K562 (cell line): Measurements from ENCODE around the gene LRIT3.
"Not testable (repeated sequence)": the region's sequence is repeated elsewhere in the genome, so short reads cannot be mapped to it uniquely, and the experiment has no call there.

ENCODE experiments used
- CHCHD3 ChIP-seq: fragments of 250-450 bp; sonication (Bioruptor Pico); IDR thresholded peaks from 2 replicates; pipeline ENCODE4 v2.1.2; 2022; ENCODE audit warnings: mild to moderate bottlenecking
- MTA1 ChIP-seq: fragments of 450-650 bp; IDR thresholded peaks from 2 replicates; pipeline ENCODE4 v1.6.1; 2017; ENCODE audit warnings: borderline replicate concordance
- NFATC3 ChIP-seq: fragments of 450-650 bp; IDR thresholded peaks from 2 replicates; pipeline ENCODE4 v1.6.1; 2017; ENCODE audit warnings: mild to moderate bottlenecking
- PCBP2 ChIP-seq: fragments of 200-400 bp; formaldehyde crosslinking; IDR thresholded peaks from 2 replicates; pipeline ENCODE4 v1.6.1; 2018; ENCODE audit warnings: low read length, low read depth, mild to moderate bottlenecking, moderate library complexity; ENCODE audit not compliant: poor library complexity, severe bottlenecking
- POLR2A ChIP-seq: fragments of 450-650 bp; conservative IDR thresholded peaks from 2 replicates; pipeline ENCODE4 v1.6.1; 2016
- POLR2AphosphoS5 ChIP-seq: IDR thresholded peaks from 2 replicates; pipeline ENCODE4 v1.6.1; 2011; ENCODE audit warnings: mild to moderate bottlenecking, low read depth, low read length, moderate library complexity; ENCODE audit not compliant: control insufficient read depth, insufficient read depth
- REST ChIP-seq, 2 experiments: fragments of 450-650 bp; formaldehyde crosslinking in 1 of 2; IDR thresholded peaks; 2 replicates each; pipeline versions ENCODE4 v1.4.0 to v1.6.1; 2014 to 2020; ENCODE audit warnings: mild to moderate bottlenecking in 2 of 2, borderline replicate concordance in 1 of 2, low read depth in 1 of 2
- RFX5 ChIP-seq: IDR thresholded peaks from 2 replicates; pipeline ENCODE4 v1.6.1; 2011; ENCODE audit warnings: low read depth, mild to moderate bottlenecking, improper control_type of control experiment, low read length
- STAT6 ChIP-seq: sonication (generic); formaldehyde crosslinking; IDR thresholded peaks from 2 replicates; pipeline ENCODE4 v1.8.1; 2023; ENCODE audit warnings: mild to moderate bottlenecking, missing genetic modification reagents
- TAF1 ChIP-seq: IDR thresholded peaks from 2 replicates; pipeline ENCODE4 v1.6.1; 2011; ENCODE audit warnings: mild to moderate bottlenecking, low read length, moderate library complexity; ENCODE audit not compliant: insufficient read depth, control insufficient read depth, severe bottlenecking; ENCODE audit errors: extremely low read depth
- ZC3H8 ChIP-seq: fragments of 450-650 bp; IDR thresholded peaks from 2 replicates; pipeline ENCODE4 v1.6.1; 2017
- ZKSCAN1 ChIP-seq: fragments of 150-350 bp; IDR thresholded peaks from 2 replicates; pipeline ENCODE4 v1.6.1; 2016; ENCODE audit warnings: low read depth, low read length
- TF ChIP-seq, protein P1 (sequence below), 3 experiments: IDR thresholded peaks in 2 of 3; conservative IDR thresholded peaks in 1 of 3; 2 replicates each; pipeline ENCODE4 v1.5.1; 2011 to 2012; ENCODE audit warnings: low read length in 3 of 3, mild to moderate bottlenecking in 3 of 3, control low read depth in 2 of 3, improper control_type of control experiment in 1 of 3, inconsistent platforms in 1 of 3, low read depth in 1 of 3, mixed read lengths in 1 of 3, moderate library complexity in 1 of 3; ENCODE audit not compliant: insufficient read depth in 2 of 3

GRCh38 chr4:109875553-109875952 is 27.6 kb downstream of the LRIT3 start:
- TF ChIP-seq CHCHD3; POLR2AphosphoS5; NFATC3; RFX5; REST (IDR thresholded peaks at IDR 0.05; ENCODE audit: borderline replicate concordance); REST (CRISPR knock-in tag; IDR thresholded peaks at IDR 0.05; ENCODE audit: low read depth); STAT6; ZC3H8; MTA1; ZKSCAN1; TAF1; PCBP2; POLR2A: not testable (repeated sequence)
- TF ChIP-seq, protein P1, sequence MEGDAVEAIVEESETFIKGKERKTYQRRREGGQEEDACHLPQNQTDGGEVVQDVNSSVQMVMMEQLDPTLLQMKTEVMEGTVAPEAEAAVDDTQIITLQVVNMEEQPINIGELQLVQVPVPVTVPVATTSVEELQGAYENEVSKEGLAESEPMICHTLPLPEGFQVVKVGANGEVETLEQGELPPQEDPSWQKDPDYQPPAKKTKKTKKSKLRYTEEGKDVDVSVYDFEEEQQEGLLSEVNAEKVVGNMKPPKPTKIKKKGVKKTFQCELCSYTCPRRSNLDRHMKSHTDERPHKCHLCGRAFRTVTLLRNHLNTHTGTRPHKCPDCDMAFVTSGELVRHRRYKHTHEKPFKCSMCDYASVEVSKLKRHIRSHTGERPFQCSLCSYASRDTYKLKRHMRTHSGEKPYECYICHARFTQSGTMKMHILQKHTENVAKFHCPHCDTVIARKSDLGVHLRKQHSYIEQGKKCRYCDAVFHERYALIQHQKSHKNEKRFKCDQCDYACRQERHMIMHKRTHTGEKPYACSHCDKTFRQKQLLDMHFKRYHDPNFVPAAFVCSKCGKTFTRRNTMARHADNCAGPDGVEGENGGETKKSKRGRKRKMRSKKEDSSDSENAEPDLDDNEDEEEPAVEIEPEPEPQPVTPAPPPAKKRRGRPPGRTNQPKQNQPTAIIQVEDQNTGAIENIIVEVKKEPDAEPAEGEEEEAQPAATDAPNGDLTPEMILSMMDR (IDR thresholded peaks at IDR 0.05 in 2 of 3, conservative IDR thresholded peaks at IDR 0.05 in 1 of 3; ENCODE audit: insufficient read depth in 2 of 3, low read depth in 1 of 3, low read length in 3 of 3): peak in 2 of 3 experiments; percentile 14 to 56; a peak in 3 of 6 replicates
